GM21515 (cell line): Measurements from ENCODE around the gene GTF3C1.

Source experiments
- ATAC-seq: cut with Tn5 transposase; IDR thresholded peaks from one replicate; pipeline ENCODE4 v1.9.1; 2021; ENCODE audit not compliant: unreplicated experiment

Gene GTF3C1

GRCh38 chr16:27564224-27564623, 14.5 kb upstream of the GTF3C1 start:
- ATAC-seq = no peak

GRCh38 chr16:27561216-27561615, 11.5 kb upstream of the GTF3C1 start:
- ATAC-seq = no peak

- ATAC-seq = no peak
Measured at GRCh38 chr16:27558932-27559331, 9.2 kb upstream of the GTF3C1 start.

GRCh38 chr16:27558434-27558833, 8.7 kb upstream of the GTF3C1 start:
- no peak for ATAC-seq

GRCh38 chr16:27556471-27556870, 6.8 kb upstream of the GTF3C1 start:
- ATAC-seq = no peak

GRCh38 chr16:27551036-27551435, 1.3 kb upstream of the GTF3C1 start:
- ATAC-seq = no peak

- ATAC-seq = no peak
Measured at GRCh38 chr16:27550582-27550920, 838 bp upstream of the GTF3C1 start.

GRCh38 chr16:27549464-27549745, 308 bp downstream of the GTF3C1 start:
- ATAC-seq = peak; percentile 32

GRCh38 chr16:27547851-27548250, 1.9 kb downstream of the GTF3C1 start:
- no peak for ATAC-seq

GRCh38 chr16:27547134-27547533, 2.6 kb downstream of the GTF3C1 start:
- no peak for ATAC-seq

- ATAC-seq = no peak
Measured at GRCh38 chr16:27544671-27545070, 5.0 kb downstream of the GTF3C1 start.

- ATAC-seq = no peak
Measured at GRCh38 chr16:27543801-27544200, 5.9 kb downstream of the GTF3C1 start.

- ATAC-seq = no peak
Measured at GRCh38 chr16:27539636-27540035, 10.1 kb downstream of the GTF3C1 start.

- ATAC-seq = no peak
Measured at GRCh38 chr16:27539120-27539519, 10.6 kb downstream of the GTF3C1 start.

- ATAC-seq = no peak
Measured at GRCh38 chr16:27538528-27538927, 11.2 kb downstream of the GTF3C1 start.

GRCh38 chr16:27534256-27534655, 15.5 kb downstream of the GTF3C1 start:
- ATAC-seq = no peak

- no peak for ATAC-seq
Measured at GRCh38 chr16:27531826-27532800, 17.6 kb downstream of the GTF3C1 start.

GRCh38 chr16:27531186-27531585, 18.5 kb downstream of the GTF3C1 start:
- ATAC-seq = no peak

GRCh38 chr16:27529962-27530361, 19.8 kb downstream of the GTF3C1 start:
- no peak for ATAC-seq

- no peak for ATAC-seq
Measured at GRCh38 chr16:27528294-27528693, 21.4 kb downstream of the GTF3C1 start.

- ATAC-seq = no peak
Measured at GRCh38 chr16:27526180-27526579, 23.5 kb downstream of the GTF3C1 start.

- no peak for ATAC-seq
Measured at GRCh38 chr16:27522173-27522707, 27.5 kb downstream of the GTF3C1 start.
